T-helper 1 cell treated with Interleukin-12 subunit alpha and Interleukin-12 subunit beta and Interleukin-4 antibody, amounts not matched to agents 30 μg/mL and 1 μg/mL, for 36 hours (primary cell): ENCODE data around the gene SLC8A1.
"Not testable (repeated sequence)": the region's sequence is repeated elsewhere in the genome, so short reads cannot be mapped to it uniquely, and the experiment has no call there.

Experiments
- H3K27ac Mint-ChIP-seq: one replicate; pipeline ENCODE4 v1.8.0; 2021; ENCODE audit warnings: mild to moderate bottlenecking, mixed read lengths
- H3K27me3 Mint-ChIP-seq: one replicate; pipeline ENCODE4 v1.8.0; 2021; ENCODE audit warnings: low read depth, mixed read lengths
- H3K36me3 Mint-ChIP-seq: one replicate; pipeline ENCODE4 v1.8.0; 2021; ENCODE audit warnings: low read depth, mixed read lengths
- H3K4me1 Mint-ChIP-seq: one replicate; pipeline ENCODE4 v1.8.0; 2021; ENCODE audit warnings: low read depth, mixed read lengths
- H3K4me3 Mint-ChIP-seq: one replicate; pipeline ENCODE4 v1.8.0; 2021; ENCODE audit warnings: mild to moderate bottlenecking, moderate library complexity, mixed read lengths
- H3K9me3 Mint-ChIP-seq: one replicate; pipeline ENCODE4 v1.8.0; 2021; ENCODE audit warnings: mixed read lengths

The SLC8A1 gene

GRCh38 chr2:40090044-40090443, 361.8 kb downstream of the SLC8A1 start:
- Mint-ChIP-seq H3K9me3 (no peaks in the 10 kb centered on the region), H3K4me3 (no peak overlapping the region), H3K27me3 (no peaks in the 10 kb centered on the region), H3K27ac (no peak overlapping the region), H3K36me3 (no peaks in the 10 kb centered on the region), H3K4me1 (no peaks in the 10 kb centered on the region)

GRCh38 chr2:40087927-40088326, 364.0 kb downstream of the SLC8A1 start:
- Mint-ChIP-seq H3K27me3 (no peaks in the 10 kb centered on the region), H3K27ac (no peak overlapping the region), H3K36me3 (no peaks in the 10 kb centered on the region), H3K4me3 (no peak overlapping the region), H3K9me3 (no peaks in the 10 kb centered on the region), H3K4me1 (no peaks in the 10 kb centered on the region)

- Mint-ChIP-seq H3K27ac (no peak overlapping the region), H3K36me3 (no peaks in the 10 kb centered on the region), H3K27me3 (no peaks in the 10 kb centered on the region), H3K9me3 (no peaks in the 10 kb centered on the region), H3K4me3 (no peak overlapping the region), H3K4me1 (no peaks in the 10 kb centered on the region)
These were observed 364.5 kb downstream of the SLC8A1 start for GRCh38 chr2:40087434-40087833.

GRCh38 chr2:40085786-40086185, 366.1 kb downstream of the SLC8A1 start:
- Mint-ChIP-seq H3K4me3 (no peak overlapping the region), H3K36me3 (no peaks in the 10 kb centered on the region), H3K27me3 (no peaks in the 10 kb centered on the region), H3K9me3 (peaks cover 4% of the 10 kb centered on the region), H3K4me1 (no peaks in the 10 kb centered on the region), H3K27ac (no peak overlapping the region)

- H3K4me3 Mint-ChIP-seq, H3K36me3 Mint-ChIP-seq, H3K27me3 Mint-ChIP-seq, H3K4me1 Mint-ChIP-seq, H3K27ac Mint-ChIP-seq: not testable (repeated sequence)
- H3K9me3 Mint-ChIP-seq, result peaks cover 23% of the 10 kb centered on the region
These were observed 378.6 kb downstream of the SLC8A1 start for GRCh38 chr2:40073336-40073735.

GRCh38 chr2:40072442-40073232, 379.3 kb downstream of the SLC8A1 start:
- no peak overlapping the region for H3K4me3 Mint-ChIP-seq
- H3K27ac Mint-ChIP-seq, result no peak overlapping the region
- no peaks in the 10 kb centered on the region for H3K27me3 Mint-ChIP-seq
- peaks cover 3% of the 10 kb centered on the region for H3K36me3 Mint-ChIP-seq
- peaks cover 30% of the 10 kb centered on the region for H3K9me3 Mint-ChIP-seq
- H3K4me1 Mint-ChIP-seq, result no peaks in the 10 kb centered on the region

GRCh38 chr2:40062381-40062780, 389.5 kb downstream of the SLC8A1 start:
- no peak overlapping the region for H3K4me3 Mint-ChIP-seq
- H3K36me3 Mint-ChIP-seq, result no peaks in the 10 kb centered on the region
- peaks cover 5% of the 10 kb centered on the region for H3K9me3 Mint-ChIP-seq
- no peaks in the 10 kb centered on the region for H3K27me3 Mint-ChIP-seq
- no peak overlapping the region for H3K27ac Mint-ChIP-seq
- no peaks in the 10 kb centered on the region for H3K4me1 Mint-ChIP-seq

- Mint-ChIP-seq H3K27me3 (no peaks in the 10 kb centered on the region), H3K27ac (no peak overlapping the region), H3K9me3 (no peaks in the 10 kb centered on the region), H3K36me3 (no peaks in the 10 kb centered on the region), H3K4me1 (no peaks in the 10 kb centered on the region), H3K4me3 (no peak overlapping the region)
These were observed 402.1 kb downstream of the SLC8A1 start for GRCh38 chr2:40049781-40050180.

GRCh38 chr2:40048506-40048905, 403.4 kb downstream of the SLC8A1 start:
- H3K4me3 Mint-ChIP-seq, result no peak overlapping the region
- H3K27me3 Mint-ChIP-seq, result no peaks in the 10 kb centered on the region
- no peaks in the 10 kb centered on the region for H3K4me1 Mint-ChIP-seq
- no peaks in the 10 kb centered on the region for H3K9me3 Mint-ChIP-seq
- H3K27ac Mint-ChIP-seq, result no peak overlapping the region
- no peaks in the 10 kb centered on the region for H3K36me3 Mint-ChIP-seq

- no peaks in the 10 kb centered on the region for H3K27me3 Mint-ChIP-seq
- H3K27ac Mint-ChIP-seq, result no peak overlapping the region
- no peaks in the 10 kb centered on the region for H3K9me3 Mint-ChIP-seq
- H3K4me1 Mint-ChIP-seq, result no peaks in the 10 kb centered on the region
- no peak overlapping the region for H3K4me3 Mint-ChIP-seq
- H3K36me3 Mint-ChIP-seq, result no peaks in the 10 kb centered on the region
These were observed 404.5 kb downstream of the SLC8A1 start for GRCh38 chr2:40047406-40047805.
